GM12878 (cell line): ENCODE measurements around the gene SRF. TPM values are rescaled to one million over a fixed set of nuclear protein-coding genes. Genes with fewer than 3 reads are reported as not detected.

Source experiments
- ATF3 ChIP-seq: IDR thresholded peaks from 2 replicates; pipeline ENCODE4 v1.6.1; 2011; ENCODE audit warnings: low read depth, mild to moderate bottlenecking, low read length, moderate library complexity, borderline replicate concordance; ENCODE audit errors: extremely low read depth
- BCLAF1 ChIP-seq: fragments of 450-650 bp; IDR thresholded peaks from 2 replicates; pipeline ENCODE4 v1.6.1; 2017; ENCODE audit warnings: antibody characterized with exemption, mild to moderate bottlenecking, moderate library complexity
- CBFB ChIP-seq: IDR thresholded peaks from 2 replicates; pipeline ENCODE4 v1.6.1; 2016; ENCODE audit warnings: antibody characterized with exemption, low read depth
- CHD4 ChIP-seq: fragments of 200-600 bp; sonication (generic); IDR thresholded peaks from 2 replicates; pipeline ENCODE4 v1.6.1; 2016; ENCODE audit warnings: mild to moderate bottlenecking
- CREB1 ChIP-seq: IDR thresholded peaks from 2 replicates; pipeline ENCODE4 v1.6.1; 2012; ENCODE audit warnings: low read depth, mild to moderate bottlenecking, inconsistent platforms
- CUX1 ChIP-seq: IDR thresholded peaks from 2 replicates; pipeline ENCODE4 v1.6.1; 2012; ENCODE audit warnings: improper control_type of control experiment, low read depth, low read length; ENCODE audit not compliant: insufficient replicate concordance
- GABPA ChIP-seq: IDR thresholded peaks from 2 replicates; pipeline ENCODE4 v1.6.1; 2014; ENCODE audit warnings: antibody characterized with exemption, low read depth, mild to moderate bottlenecking, inconsistent platforms
- IKZF2 ChIP-seq, 2 experiments: fragments of 450-650 bp; IDR thresholded peaks; 2 replicates each; pipeline ENCODE4 v1.6.1; 2017; ENCODE audit warnings: mild to moderate bottlenecking in 2 of 2, moderate library complexity in 2 of 2
- MTA2 ChIP-seq: fragments of 450-650 bp; IDR thresholded peaks from 2 replicates; pipeline ENCODE4 v1.6.1; 2016; ENCODE audit warnings: low read depth, mild to moderate bottlenecking, moderate library complexity
- NBN ChIP-seq: fragments of 450-650 bp; IDR thresholded peaks from 2 replicates; pipeline ENCODE4 v1.6.1; 2016
- PAX5 ChIP-seq: IDR thresholded peaks from 2 replicates; pipeline ENCODE4 v1.6.1; 2011; ENCODE audit warnings: low read depth, low read length, borderline replicate concordance
- RAD21 ChIP-seq: IDR thresholded peaks from 2 replicates; pipeline ENCODE4 v1.6.1; 2011; ENCODE audit warnings: mild to moderate bottlenecking, low read depth, low read length, moderate library complexity; ENCODE audit not compliant: insufficient read depth
- RCOR1 ChIP-seq: conservative IDR thresholded peaks from 2 replicates; pipeline ENCODE4 v1.6.1; 2012; ENCODE audit warnings: low read depth, low read length, improper control_type of control experiment
- RELB ChIP-seq: fragments of 450-650 bp; IDR thresholded peaks from 2 replicates; pipeline ENCODE4 v1.6.1; 2017; ENCODE audit warnings: low read depth, mild to moderate bottlenecking, moderate library complexity
- SIN3A ChIP-seq: IDR thresholded peaks from 2 replicates; pipeline ENCODE4 v1.6.1; 2012; ENCODE audit warnings: low read depth, low read length, improper control_type of control experiment
- SIX5 ChIP-seq: IDR thresholded peaks from 2 replicates; pipeline ENCODE4 v1.6.1; 2011; ENCODE audit warnings: mild to moderate bottlenecking, low read depth, low read length, moderate library complexity; ENCODE audit not compliant: severe bottlenecking
- TCF7 ChIP-seq: IDR thresholded peaks from 2 replicates; pipeline ENCODE4 v1.6.1; 2014; ENCODE audit warnings: antibody characterized with exemption, borderline replicate concordance
- WRNIP1 ChIP-seq: IDR thresholded peaks from 2 replicates; pipeline ENCODE4 v1.6.1; 2011; ENCODE audit warnings: low read depth, low read length, improper control_type of control experiment, borderline replicate concordance
- ZNF274 ChIP-seq: IDR thresholded peaks from one replicate; pipeline ENCODE4 v1.8.0; 2011; ENCODE audit not compliant: insufficient read length, insufficient read depth
- polyA plus RNA-seq, 11 experiments: library from polyadenylated mRNA; depleted of rRNA in 4 of 11; unstranded in 6 of 11; stranded (reverse) in 5 of 11; fragments of >200 nt; fragmentation: Nextera tagmentation in 4 of 11; fragmentation: Illumina TruSeq in 1 of 11; extraction: Ambion mirVana in 4 of 11; extraction: Trizol in 1 of 11; gene quantifications; 1 replicate in 1 of 11; 2 replicates in 10 of 11; pipeline versions ENCODE4 v1.2.1 to v1.2.3, GENCODE V29; 2011 to 2016; ENCODE audit warnings: inconsistent platforms in 2 of 11, missing spikeins in 2 of 11, low read depth in 1 of 11
- total RNA-seq, 4 experiments: library from RNA; depleted of rRNA in 3 of 4; stranded (reverse); fragments of >200 nt in 3 of 4; fragmentation: Illumina TruSeq in 1 of 4; extraction: Trizol in 1 of 4; gene quantifications; 2 replicates each; pipeline versions ENCODE4 v1.2.1 to v1.2.3, GENCODE V29; 2013 to 2021

The SRF gene
- total and polyA plus RNA-seq, 10 of the 15 experiments (the other 5 are each of a cell fraction or from before 2014, with no cell fraction given), result 2.3 to 56.3 (median 28.2) TPM

- TF ChIP-seq ATF3 (no peak), RELB (peak; percentile 71), PAX5 (peak; percentile 6; the same call in 1 of the 2 replicates), CREB1 (peak; percentile 93), RAD21 (peak; percentile 44), CHD4 (no peak), SIX5 (no peak), RCOR1 (no peak), CBFB (no peak), WRNIP1 (no peak), IKZF2 (IDR thresholded peaks at IDR 0.05) (no peak; a peak in 1 of 4 replicates), NBN (peak; percentile 59), BCLAF1 (peak; percentile 17; the same call in 1 of the 2 replicates), ZNF274 (no peak), GABPA (no peak), TCF7 (no peak), CUX1 (no peak), MTA2 (no peak), SIN3A (no peak)
Observed at GRCh38 chr6:43170931-43171706, at the start of gene SRF (continued).
